Anterior cingulate cortex (tissue), 58 donors: ENCODE measurements around the gene ATG7.
"Not testable (repeated sequence)": the region's sequence is repeated elsewhere in the genome, so short reads cannot be mapped to it uniquely, and the experiment has no call there.

ENCODE experiments used
- DNase-seq, 58 donors: peaks; one replicate each; lab custom pipeline; 2025; lab: John Stamatoyannopoulos, UW

ATG7 gene

GRCh38 chr3:11522953-11523571 lies 250.9 kb downstream of the ATG7 start:
- DNase-seq = no peak

GRCh38 chr3:11523572-11524101 lies 251.4 kb downstream of the ATG7 start:
- DNase-seq = no peak

GRCh38 chr3:11526121-11526520 lies 253.9 kb downstream of the ATG7 start:
- DNase-seq = not testable (repeated sequence)

GRCh38 chr3:11529281-11529680 lies 257.1 kb downstream of the ATG7 start:
- no peak for DNase-seq

GRCh38 chr3:11530153-11530721 lies 258.0 kb downstream of the ATG7 start:
- DNase-seq = peak in 18 of 58 donors; percentile 10 to 54 (median 32)

- DNase-seq = no peak
Observed at GRCh38 chr3:11532931-11533391, 260.8 kb downstream of the ATG7 start.

- peak in 7 of 58 donors; percentile 14 to 64 (median 29) for DNase-seq
Observed at GRCh38 chr3:11534011-11534792, 262.0 kb downstream of the ATG7 start.

GRCh38 chr3:11534793-11535101 lies 262.6 kb downstream of the ATG7 start:
- DNase-seq = no peak

- no peak for DNase-seq
Observed at GRCh38 chr3:11535243-11535960, 263.2 kb downstream of the ATG7 start.

GRCh38 chr3:11536132-11536935 lies 264.1 kb downstream of the ATG7 start:
- no peak for DNase-seq

- no peak for DNase-seq
Observed at GRCh38 chr3:11536936-11537612, 264.9 kb downstream of the ATG7 start.

GRCh38 chr3:11538581-11538980 lies 266.4 kb downstream of the ATG7 start:
- DNase-seq = no peak

- DNase-seq = no peak
Observed at GRCh38 chr3:11539218-11539617, 267.0 kb downstream of the ATG7 start.

- DNase-seq = no peak
Observed at GRCh38 chr3:11539677-11540076, 267.5 kb downstream of the ATG7 start.

GRCh38 chr3:11541321-11542303 lies 269.4 kb downstream of the ATG7 start:
- no peak for DNase-seq

- no peak for DNase-seq
Observed at GRCh38 chr3:11542551-11542950, 270.4 kb downstream of the ATG7 start.

- DNase-seq = no peak
Observed at GRCh38 chr3:11543141-11543947, 271.1 kb downstream of the ATG7 start.
